ENCODE data around the gene LRRC74A. TPM values are rescaled to one million over a fixed set of nuclear protein-coding genes. Genes with fewer than 3 reads are reported as not detected.

LRRC74A gene
- total RNA-seq, result not detected in 2 replicates

DNA sequence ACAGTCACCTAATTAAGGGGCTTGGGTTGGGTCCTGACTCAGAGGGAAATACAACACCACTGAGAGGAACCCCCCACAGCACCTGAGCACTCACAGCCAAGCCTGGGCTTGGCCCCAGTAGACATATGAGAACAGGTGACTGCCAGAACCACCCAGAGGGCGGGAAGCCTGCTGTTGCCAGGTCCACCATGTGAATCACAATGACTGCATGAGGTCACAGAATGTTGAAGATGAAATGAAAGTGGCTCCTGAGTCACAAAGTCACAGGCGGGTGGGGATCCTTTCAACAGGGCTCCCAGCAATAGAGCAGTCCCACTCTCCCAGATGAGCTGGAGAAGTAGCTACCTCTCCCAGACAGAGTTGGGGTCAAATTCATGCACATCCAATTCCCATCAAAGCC lies at the start of gene LRRC74A:
TSS of gene LRRC74A (plus strand) at position 287 of the 400 bp plus-strand sequence. CDS start 290 bp downstream, outside the sequence.
- Histone ChIP-seq H3K4me3 (ENCODE audit: low read depth, low read length) (no peak within 1 kb of the TSS), H3K27me3 (ENCODE audit: control insufficient read depth, insufficient read depth, low read length) (peaks cover 3% of the 10 kb centered on the region), H3K36me3 (ENCODE audit: control insufficient read depth, insufficient read depth, low read length) (no peaks in the 10 kb centered on the region)
- FAIRE-seq, result no peak
- TF ChIP-seq, protein P1, sequence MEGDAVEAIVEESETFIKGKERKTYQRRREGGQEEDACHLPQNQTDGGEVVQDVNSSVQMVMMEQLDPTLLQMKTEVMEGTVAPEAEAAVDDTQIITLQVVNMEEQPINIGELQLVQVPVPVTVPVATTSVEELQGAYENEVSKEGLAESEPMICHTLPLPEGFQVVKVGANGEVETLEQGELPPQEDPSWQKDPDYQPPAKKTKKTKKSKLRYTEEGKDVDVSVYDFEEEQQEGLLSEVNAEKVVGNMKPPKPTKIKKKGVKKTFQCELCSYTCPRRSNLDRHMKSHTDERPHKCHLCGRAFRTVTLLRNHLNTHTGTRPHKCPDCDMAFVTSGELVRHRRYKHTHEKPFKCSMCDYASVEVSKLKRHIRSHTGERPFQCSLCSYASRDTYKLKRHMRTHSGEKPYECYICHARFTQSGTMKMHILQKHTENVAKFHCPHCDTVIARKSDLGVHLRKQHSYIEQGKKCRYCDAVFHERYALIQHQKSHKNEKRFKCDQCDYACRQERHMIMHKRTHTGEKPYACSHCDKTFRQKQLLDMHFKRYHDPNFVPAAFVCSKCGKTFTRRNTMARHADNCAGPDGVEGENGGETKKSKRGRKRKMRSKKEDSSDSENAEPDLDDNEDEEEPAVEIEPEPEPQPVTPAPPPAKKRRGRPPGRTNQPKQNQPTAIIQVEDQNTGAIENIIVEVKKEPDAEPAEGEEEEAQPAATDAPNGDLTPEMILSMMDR (IDR thresholded peaks at IDR 0.05; ENCODE audit: insufficient read depth, low read length, severe bottlenecking), result no peak
- DNase-seq (ENCODE audit: low read depth), result peak; percentile 39

GRCh38 chr14:76776428-76777251 lies 49.6 kb upstream of the LRRC74A start:
- no peak for FAIRE-seq

DNA sequence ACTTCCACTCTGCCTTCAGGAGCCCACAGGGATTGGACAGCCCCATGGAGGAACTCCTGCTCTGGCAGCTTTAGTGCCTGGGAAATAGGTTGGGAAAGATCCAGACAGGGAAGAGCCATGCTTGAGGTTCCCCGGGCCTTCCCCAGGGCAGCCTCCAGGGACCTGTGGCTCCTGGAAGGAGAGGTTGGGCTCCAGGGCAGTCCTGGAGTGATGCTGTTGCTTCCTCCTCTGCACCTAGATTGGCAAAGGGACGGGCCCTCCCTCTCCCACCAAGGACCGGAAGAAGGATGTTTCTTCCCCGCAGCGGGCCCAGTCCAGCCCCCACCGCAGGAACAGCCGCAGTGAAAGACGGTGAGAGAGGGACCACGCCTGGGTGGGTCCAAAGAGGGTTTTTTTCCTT lies 48.5 kb upstream of the LRRC74A start:
- TF ChIP-seq, protein P1 (IDR thresholded peaks at IDR 0.05; ENCODE audit: insufficient read depth, low read length, severe bottlenecking), result no peak
- H3K4me3 ChIP-seq (ENCODE audit: low read depth, low read length), result no peak overlapping the region
- no peak for FAIRE-seq
- DNase-seq (ENCODE audit: low read depth), result no peak
- peaks cover 2% of the 10 kb centered on the region for H3K27me3 ChIP-seq (ENCODE audit: control insufficient read depth, insufficient read depth, low read length)
- H3K36me3 ChIP-seq (ENCODE audit: control insufficient read depth, insufficient read depth, low read length), result peaks cover 1% of the 10 kb centered on the region

More at GRCh38 chr14:76776428-76777251, 49.6 kb upstream of the LRRC74A start:
- Histone ChIP-seq H3K4me3 (ENCODE audit: low read depth, low read length) (no peak overlapping the region), H3K36me3 (ENCODE audit: control insufficient read depth, insufficient read depth, low read length) (no peaks in the 10 kb centered on the region), H3K27me3 (ENCODE audit: control insufficient read depth, insufficient read depth, low read length) (peaks cover 2% of the 10 kb centered on the region)
- TF ChIP-seq, protein P1 (IDR thresholded peaks at IDR 0.05; ENCODE audit: insufficient read depth, low read length, severe bottlenecking), result no peak
- no peak for DNase-seq (ENCODE audit: low read depth)

- Histone ChIP-seq H3K36me3 (ENCODE audit: control insufficient read depth, insufficient read depth, low read length) (peaks cover 1% of the 10 kb centered on the region), H3K4me3 (ENCODE audit: low read depth, low read length) (no peak overlapping the region), H3K27me3 (ENCODE audit: control insufficient read depth, insufficient read depth, low read length) (peaks cover 2% of the 10 kb centered on the region)
- TF ChIP-seq, protein P1 (IDR thresholded peaks at IDR 0.05; ENCODE audit: insufficient read depth, low read length, severe bottlenecking), result no peak
- DNase-seq (ENCODE audit: low read depth), result no peak
- FAIRE-seq, result no peak
Measured at GRCh38 chr14:76778546-76779215, 47.5 kb upstream of the LRRC74A start.

DNA sequence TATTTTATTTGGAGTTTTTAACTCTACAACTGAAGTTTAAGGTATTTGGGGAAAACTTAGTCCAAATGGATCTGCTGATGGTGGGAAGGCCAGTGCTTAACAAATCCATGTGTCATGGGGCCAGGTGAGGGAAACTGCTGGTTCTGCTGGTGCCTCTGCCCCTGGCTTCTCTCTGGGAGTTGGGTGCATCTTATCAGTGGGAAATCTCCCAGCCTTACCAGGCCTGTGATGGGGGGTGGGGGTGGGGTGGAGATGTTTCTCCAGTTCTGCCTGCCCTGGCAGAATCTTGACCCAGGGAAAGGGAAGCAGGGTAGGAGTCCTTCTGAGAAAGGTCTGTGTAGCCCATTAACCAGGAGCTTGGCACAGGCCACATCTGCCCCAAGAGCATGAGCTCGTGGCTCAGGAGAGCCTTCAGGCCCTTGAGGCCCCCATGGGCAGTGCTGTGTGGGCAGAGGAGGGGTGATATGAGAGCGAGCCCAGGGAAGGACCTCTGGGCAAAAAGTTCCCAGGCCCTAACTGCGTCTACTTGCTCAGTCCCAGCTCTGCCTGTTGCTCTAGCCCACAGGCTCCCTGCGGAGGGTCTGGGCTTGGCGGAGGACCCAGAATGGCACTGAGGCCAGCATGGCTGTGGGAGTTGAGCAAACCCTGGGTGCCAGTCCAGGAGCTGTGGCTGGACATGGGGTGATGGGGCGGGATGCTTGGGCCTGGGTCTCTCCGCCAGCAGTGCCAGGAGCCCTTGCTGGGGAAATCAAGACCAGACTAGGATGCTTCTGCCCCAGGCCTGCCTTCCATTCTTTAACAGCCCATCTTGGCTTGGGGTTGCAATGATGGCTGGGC lies 46.8 kb upstream of the LRRC74A start:
- FAIRE-seq (no peak), DNase-seq (ENCODE audit: low read depth) (no peak)
- TF ChIP-seq, protein P1 (IDR thresholded peaks at IDR 0.05; ENCODE audit: insufficient read depth, low read length, severe bottlenecking), result no peak
- H3K4me3 ChIP-seq (ENCODE audit: low read depth, low read length), result no peak overlapping the region
- peaks cover 2% of the 10 kb centered on the region for H3K27me3 ChIP-seq (ENCODE audit: control insufficient read depth, insufficient read depth, low read length)
- peaks cover 1% of the 10 kb centered on the region for H3K36me3 ChIP-seq (ENCODE audit: control insufficient read depth, insufficient read depth, low read length)
